Activated T-cell treated with anti-CD3 and anti-CD28 coated beads, Interleukin-2, amount 50 U/mL, for 72 hours (primary cell): ENCODE measurements around the gene GPR3. TPM values are rescaled to one million over a fixed set of nuclear protein-coding genes. Genes with fewer than 3 reads are reported as not detected.

Source experiments
- ATAC-seq, 2 donors: fragments of 150-1000 bp; cut with Tn5 transposase; replicated peaks in 1 of 2; 2 replicates each; pipeline ENCODE4 v1.10.0; 2021; ENCODE audit warnings: moderate library complexity in 2 of 2, mild to moderate bottlenecking in 1 of 2
- DNase-seq, 2 donors: peaks; one replicate each; pipeline ENCODE4 v3.0.0; 2021 to 2022; ENCODE audit warnings: mixed read lengths in 1 of 2
- H3K27ac Mint-ChIP-seq: one replicate; pipeline ENCODE4 v1.8.0; 2022; ENCODE audit warnings: mild to moderate bottlenecking, moderate library complexity, mixed read lengths
- H3K27me3 Mint-ChIP-seq: one replicate; pipeline ENCODE4 v1.8.0; 2022; ENCODE audit warnings: low read depth, mixed read lengths
- H3K36me3 Mint-ChIP-seq, 2 donors: one replicate each; pipeline ENCODE4 v1.8.0; 2022; ENCODE audit warnings: mixed read lengths in 2 of 2, mild to moderate bottlenecking in 1 of 2; ENCODE audit not compliant: insufficient read depth in 2 of 2
- H3K4me1 Mint-ChIP-seq: one replicate; pipeline ENCODE4 v1.8.0; 2022; ENCODE audit warnings: low read depth, mixed read lengths
- H3K4me3 Mint-ChIP-seq, 2 donors: one replicate each; pipeline ENCODE4 v1.8.0; 2022; ENCODE audit warnings: mild to moderate bottlenecking in 2 of 2, mixed read lengths in 2 of 2, moderate library complexity in 2 of 2
- H3K9me3 Mint-ChIP-seq, 2 donors: one replicate each; pipeline ENCODE4 v1.8.0; 2022; ENCODE audit warnings: mixed read lengths in 2 of 2
- total RNA-seq, 2 donors: library from RNA; stranded (reverse); gene quantifications; one replicate each; pipeline ENCODE4 v1.2.3, GENCODE V29; 2022

The GPR3 gene
- total RNA-seq, 2 donors from 2014 or later: 0.81 to 0.91 TPM

DNA sequence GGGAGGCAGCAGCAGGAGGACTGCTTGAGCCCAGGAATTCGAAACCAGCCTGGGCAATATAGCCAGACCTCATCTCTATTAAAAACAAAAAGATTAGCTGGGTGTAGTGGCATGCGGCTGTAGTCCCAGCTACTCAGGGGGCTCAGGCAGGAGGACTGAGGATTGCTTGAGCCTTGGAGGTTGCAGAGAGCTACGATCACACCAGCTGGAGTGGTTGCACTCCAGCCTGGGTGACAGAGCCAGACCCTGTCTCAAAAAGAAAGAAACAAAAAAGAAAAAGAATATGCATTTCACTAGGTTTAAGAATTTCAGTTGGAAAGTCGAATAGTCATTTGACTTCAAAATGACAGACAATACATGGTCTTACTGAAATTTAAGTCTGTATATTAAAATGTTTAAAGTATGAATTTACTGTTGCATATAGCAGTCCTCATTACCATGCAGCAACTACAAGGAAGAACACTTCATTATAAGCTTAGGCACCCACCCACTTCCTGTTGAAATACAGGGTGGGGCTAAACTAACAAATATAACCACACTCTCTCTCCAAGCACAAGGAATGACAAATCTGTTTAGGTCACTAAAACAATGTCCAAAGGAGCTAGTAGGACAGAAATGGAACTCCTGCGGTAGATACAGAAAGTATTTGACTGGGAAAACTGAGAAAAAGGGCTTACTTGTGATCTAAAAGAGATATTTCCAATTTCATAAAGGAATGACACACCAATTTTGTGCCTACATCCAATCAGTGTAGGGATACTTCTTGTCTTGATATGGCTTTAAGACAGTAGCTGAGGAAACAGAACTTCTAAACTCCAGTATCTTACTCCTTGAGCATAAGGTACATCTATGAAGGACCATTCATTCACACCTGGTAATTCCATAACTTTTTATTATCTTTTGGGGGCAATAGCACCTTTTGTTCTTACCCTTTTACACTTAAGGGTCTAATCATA, 44.1 kb downstream of the GPR3 start:
- H3K4me1 Mint-ChIP-seq: peaks cover 67% of the 10 kb centered on the region
- ATAC-seq (peak; percentile 37 to 67), DNase-seq (no peak)
- no peaks in the 10 kb centered on the region for H3K27me3 Mint-ChIP-seq
- H3K27ac Mint-ChIP-seq: peak overlapping the region; percentile 96
- peaks cover 0 to 2% of the 10 kb centered on the region in 2 donors for H3K9me3 Mint-ChIP-seq
- peak overlapping the region; percentile 46 to 64 for H3K4me3 Mint-ChIP-seq
- peaks cover 0 to 8% of the 10 kb centered on the region in 2 donors for H3K36me3 Mint-ChIP-seq

DNA sequence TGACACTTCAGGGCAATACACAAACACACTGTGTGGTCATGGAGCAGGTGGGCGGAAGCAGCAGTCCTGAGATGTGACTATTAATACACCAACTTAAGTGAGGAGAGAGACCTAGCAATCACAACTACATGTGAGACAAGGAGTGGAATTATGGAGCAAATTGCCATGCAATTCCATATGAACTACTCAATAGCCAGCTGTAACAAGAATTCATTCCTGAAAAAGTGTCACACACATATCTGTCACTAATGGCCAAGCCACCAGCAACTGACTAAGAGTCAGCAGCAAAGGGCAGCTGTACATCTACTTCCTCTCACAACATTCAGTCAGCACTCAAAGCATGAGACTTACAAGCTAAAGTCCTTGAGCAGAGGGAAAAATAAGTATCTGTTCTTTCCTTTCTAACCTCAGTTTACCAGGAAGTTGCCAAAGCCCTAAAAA, 46.2 kb downstream of the GPR3 start:
- H3K9me3 Mint-ChIP-seq: peaks cover 0 to 2% of the 10 kb centered on the region in 2 donors
- no peak overlapping the region for H3K4me3 Mint-ChIP-seq

DNA sequence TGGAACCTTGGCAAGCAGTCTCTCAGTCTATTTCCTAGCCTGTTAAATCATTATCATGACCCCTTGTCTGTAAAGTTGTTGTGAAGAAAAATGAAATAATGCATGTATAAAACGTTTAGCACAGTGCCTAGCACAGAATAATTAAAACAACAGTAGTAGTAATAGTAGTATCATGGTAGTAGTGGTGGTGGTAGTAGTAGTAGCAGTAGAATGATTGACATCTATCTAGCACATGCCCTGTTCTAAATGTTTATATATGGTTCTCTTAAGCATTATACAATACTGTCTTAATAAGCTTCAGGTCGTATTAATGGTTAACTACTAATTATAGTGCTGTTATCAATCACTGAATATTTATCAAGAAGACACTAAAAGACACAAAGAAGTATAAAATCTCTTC, 46.7 kb downstream of the GPR3 start:
- H3K27me3 Mint-ChIP-seq: no peaks in the 10 kb centered on the region
- peaks cover 0 to 2% of the 10 kb centered on the region in 2 donors for H3K9me3 Mint-ChIP-seq
- no peak overlapping the region for H3K4me3 Mint-ChIP-seq
- H3K36me3 Mint-ChIP-seq: peaks cover 0 to 8% of the 10 kb centered on the region in 2 donors
- H3K4me1 Mint-ChIP-seq: peaks cover 58% of the 10 kb centered on the region
- DNase-seq (no peak), ATAC-seq (no peak)
- peak overlapping the region; percentile 26 for H3K27ac Mint-ChIP-seq

More for the DNA sequence above, 46.2 kb downstream of the GPR3 start:
- H3K27ac Mint-ChIP-seq: peak overlapping the region; percentile 26
- no peak for ATAC-seq
- H3K36me3 Mint-ChIP-seq: peaks cover 0 to 8% of the 10 kb centered on the region in 2 donors
- DNase-seq: no peak
- H3K4me1 Mint-ChIP-seq: peaks cover 58% of the 10 kb centered on the region
- no peaks in the 10 kb centered on the region for H3K27me3 Mint-ChIP-seq

DNA sequence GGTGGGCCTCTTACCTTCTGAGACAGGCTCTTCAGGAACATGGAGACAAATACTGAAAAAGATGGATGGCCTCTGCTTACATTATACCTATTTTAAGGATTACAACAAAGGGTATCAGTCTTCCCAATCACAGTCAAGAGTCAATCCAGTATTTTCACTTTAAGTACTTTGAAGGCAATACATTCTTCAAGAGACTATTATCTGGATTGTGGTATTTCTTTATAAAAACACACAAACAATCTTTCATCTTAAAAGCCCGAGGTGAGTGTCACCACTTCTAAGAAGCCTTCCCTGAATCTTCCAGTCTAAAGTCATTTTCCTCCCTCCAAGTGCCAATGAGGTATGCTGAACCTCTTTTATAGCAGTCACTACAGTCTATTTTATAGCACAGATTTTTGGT, 52.2 kb downstream of the GPR3 start:
- ATAC-seq: peak; percentile 26 to 33
- Mint-ChIP-seq H3K4me3 (peak overlapping the region; percentile 80 to 92), H3K9me3 (no peaks in the 10 kb centered on the region), H3K4me1 (peaks cover 62% of the 10 kb centered on the region), H3K27ac (peak overlapping the region; percentile 98), H3K27me3 (no peaks in the 10 kb centered on the region), H3K36me3 (peaks cover 0 to 8% of the 10 kb centered on the region in 2 donors)
- no peak for DNase-seq

Other genes starting within 250 kb of the GPR3 start
- 10 to 100 TPM; 25.5 to 28.2 TPM for gene SLC9A1, start 237.5 kb upstream of the GPR3 start, total RNA-seq
- gene WDTC1, start 158.0 kb upstream of the GPR3 start, total RNA-seq: 10 to 100 TPM; 41.6 to 42.5 TPM
- gene TMEM222, start 70.5 kb upstream of the GPR3 start, total RNA-seq: 10 to 100 TPM; 41.9 to 61.3 TPM
- gene SYTL1, start 50.6 kb upstream of the GPR3 start, total RNA-seq: 10 to 100 TPM; 73.1 to 89.9 TPM
- gene MAP3K6, start 25.7 kb upstream of the GPR3 start, total RNA-seq: 10 to 100 TPM in 1 of 2 donors, 1 to 10 TPM in 1; 8.3 to 10.4 TPM
- not detected for gene FCN3, start 17.8 kb upstream of the GPR3 start, total RNA-seq
- gene CD164L2, start 9.3 kb upstream of the GPR3 start, total RNA-seq: not detected
- 100 to 1,000 TPM; 146 to 197 TPM for gene WASF2, start 97.5 kb downstream of the GPR3 start, total RNA-seq
- gene AHDC1, start 211.5 kb downstream of the GPR3 start, total RNA-seq: 1 to 10 TPM; 8.4 to 9.3 TPM
- 1 to 10 TPM in 1 of 2 donors, under 1 TPM in 1; 0.62 to 2.1 TPM for gene FGR, start 242.6 kb downstream of the GPR3 start, total RNA-seq